ENCODE data around the gene UBE2M.
"Not testable (repeated sequence)": the region's sequence is repeated elsewhere in the genome, so short reads cannot be mapped to it uniquely, and the experiment has no call there.

Gene UBE2M

GRCh38 chr19:58558066-58558622 lies at the start of gene UBE2M:
UBE2M (minus strand) TSS chr19:58558611; CDS start chr19:58558381, 230 bp downstream.
- DNase-seq, result no peak

GRCh38 chr19:58607213-58607612 lies 48.8 kb upstream of the UBE2M start:
- DNase-seq, result not testable (repeated sequence)

- not testable (repeated sequence) for DNase-seq
Measured at GRCh38 chr19:58606251-58606896, 48.0 kb upstream of the UBE2M start.

- no peak for DNase-seq
Measured at GRCh38 chr19:58586133-58586765, 27.8 kb upstream of the UBE2M start.

GRCh38 chr19:58585442-58586132 lies 27.2 kb upstream of the UBE2M start:
- no peak for DNase-seq

GRCh38 chr19:58584498-58585441 lies 26.4 kb upstream of the UBE2M start:
- DNase-seq, result no peak

- DNase-seq, result no peak
Measured at GRCh38 chr19:58582985-58583384, 24.6 kb upstream of the UBE2M start.

- peak; percentile 85 for DNase-seq
Measured at GRCh38 chr19:58581227-58582141, 23.1 kb upstream of the UBE2M start.

GRCh38 chr19:58579473-58580142 lies 21.2 kb upstream of the UBE2M start:
- no peak for DNase-seq

- DNase-seq, result no peak
Measured at GRCh38 chr19:58578012-58578925, 19.9 kb upstream of the UBE2M start.

GRCh38 chr19:58577581-58577980 lies 19.2 kb upstream of the UBE2M start:
- DNase-seq, result not testable (repeated sequence)

- peak; percentile 93 for DNase-seq
Measured at GRCh38 chr19:58575183-58576041, 17.0 kb upstream of the UBE2M start.

- no peak for DNase-seq
Measured at GRCh38 chr19:58573658-58574164, 15.3 kb upstream of the UBE2M start.

- DNase-seq, result peak; percentile 100
Measured at GRCh38 chr19:58572818-58573657, 14.6 kb upstream of the UBE2M start, which contains the start of gene MZF1. MZF1 (minus strand) TSS chr19:58573335; CDS start chr19:58571389, 1,946 bp downstream.

- no peak for DNase-seq
Measured at GRCh38 chr19:58572026-58572817, 13.8 kb upstream of the UBE2M start.

- no peak for DNase-seq
Measured at GRCh38 chr19:58571575-58571947, 13.2 kb upstream of the UBE2M start.

Measured in fibroblast of skin of right biceps (primary cell).